SK-N-MC (cell line): Measurements from ENCODE around the gene TESPA1.

Experiments
- EZH2 ChIP-seq: fragments of 200-600 bp; sonication (generic); IDR thresholded peaks from one replicate; pipeline ENCODE4 v1.6.1; 2017; ENCODE audit warnings: antibody characterized with exemption
- FOXP2 ChIP-seq: optimal IDR thresholded peaks from 2 replicates; pipeline ENCODE3; 2011; ENCODE audit warnings: mild to moderate bottlenecking, moderate library complexity; ENCODE audit not compliant: insufficient read depth; ENCODE audit errors: extremely low read length, control extremely low read depth
- POLR2AphosphoS5 ChIP-seq: IDR thresholded peaks from 2 replicates; pipeline ENCODE4 v1.6.1; 2012; ENCODE audit warnings: mild to moderate bottlenecking, low read depth, low read length, borderline replicate concordance

DNA sequence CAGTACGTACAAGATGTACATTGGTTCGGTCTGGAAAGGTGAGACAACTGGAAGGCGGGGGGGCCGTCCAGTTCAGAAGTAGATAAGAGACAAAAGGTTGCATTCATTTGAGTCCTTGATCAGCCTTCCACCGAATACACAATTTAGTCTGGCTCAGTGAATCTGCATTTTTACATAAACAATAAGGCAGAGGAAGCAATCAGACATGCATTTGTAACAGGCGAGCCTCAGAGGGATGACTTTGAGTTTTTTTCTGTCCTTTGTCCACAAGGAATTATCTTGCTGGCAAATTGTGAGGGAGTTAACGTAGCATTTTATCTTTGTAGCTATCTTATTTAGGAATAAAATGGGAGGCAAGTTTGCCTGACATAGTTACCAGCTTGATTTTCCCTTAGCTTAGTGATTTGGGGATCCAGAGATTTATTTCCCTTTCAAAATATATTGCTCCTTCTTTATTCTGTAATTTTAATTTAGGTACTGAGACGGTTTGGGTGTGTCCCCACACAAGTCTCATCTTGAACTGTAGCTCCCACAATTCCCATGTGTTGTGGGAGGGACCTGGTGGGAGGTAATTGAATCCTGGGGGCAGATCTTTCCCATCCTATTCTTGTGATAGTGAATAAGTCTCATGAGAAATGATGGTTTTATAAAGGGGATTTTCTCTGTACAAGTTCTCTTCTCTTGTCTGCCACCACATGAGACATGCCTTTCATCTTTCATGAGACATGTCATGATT lies 59.4 kb downstream of the TESPA1 start:
- no peak for TF ChIP-seq EZH2
- no peak for TF ChIP-seq POLR2AphosphoS5
- TF ChIP-seq FOXP2 = no peak
